GM12891 (cell line): ENCODE data around the gene SEPHS2. TPM values are rescaled to one million over a fixed set of nuclear protein-coding genes. Genes with fewer than 3 reads are reported as not detected.

Experiments
- DNase-seq: peaks from one replicate; pipeline ENCODE4 v3.0.0; 2011; ENCODE audit warnings: low spot score; ENCODE audit not compliant: insufficient read length
- FAIRE-seq: peaks from 2 replicates; lab custom pipeline; 2011; peaks lifted over from hg19 to GRCh38; lab: Jason Lieb, UNC
- PAX5 ChIP-seq: IDR thresholded peaks from 2 replicates; pipeline ENCODE4 v1.6.1; 2011; ENCODE audit warnings: low read length, moderate library complexity, mild to moderate bottlenecking; ENCODE audit not compliant: insufficient read depth, severe bottlenecking
- POLR2A ChIP-seq: IDR thresholded peaks from 2 replicates; pipeline ENCODE4 v1.6.1; 2011; ENCODE audit warnings: low read depth, low read length, control low read depth
- POLR2AphosphoS5 ChIP-seq: IDR thresholded peaks from 2 replicates; pipeline ENCODE4 v1.6.1; 2011; ENCODE audit warnings: low read depth, low read length, control low read depth
- POU2F2 ChIP-seq: IDR thresholded peaks from 2 replicates; pipeline ENCODE4 v1.6.1; 2011; ENCODE audit warnings: low read depth, mild to moderate bottlenecking, control low read depth, low read length, moderate library complexity
- SPI1 ChIP-seq: IDR thresholded peaks from 2 replicates; pipeline ENCODE4 v1.6.1; 2011; ENCODE audit warnings: low read depth, low read length, control low read depth
- TAF1 ChIP-seq: IDR thresholded peaks from 2 replicates; pipeline ENCODE4 v1.6.1; 2011; ENCODE audit warnings: low read depth, low read length, control low read depth
- polyA plus RNA-seq: library from polyadenylated mRNA; unstranded; fragments of >200 nt; gene quantifications from one replicate; pipeline ENCODE4 v1.2.1, GENCODE V29; 2012; ENCODE audit warnings: low read depth, missing spikeins, inconsistent platforms; ENCODE audit not compliant: missing spikeins

Gene SEPHS2
- polyA plus RNA-seq = 56.5 TPM

GRCh38 chr16:30445408-30446202 is at the start of gene SEPHS2:
TSS of gene SEPHS2 (minus strand) at chr16:30445874. CDS start at chr16:30445727, 147 bp downstream.
- FAIRE-seq (peak; percentile 79), DNase-seq (peak; percentile 86)

GRCh38 chr16:30494709-30495108 is 49.0 kb upstream of the SEPHS2 start:
- FAIRE-seq = no peak
- DNase-seq = no peak
- TF ChIP-seq SPI1 (no peak), PAX5 (no peak)

More at GRCh38 chr16:30445408-30446202, at the start of gene SEPHS2:
- TF ChIP-seq SPI1 (no peak), TAF1 (peak; percentile 78; the same call in 1 of the 2 replicates), PAX5 (no peak), POU2F2 (0 out of 2 replicates have a peak, but pooled peaks have one; percentile 53), POLR2A (peak; percentile 91), POLR2AphosphoS5 (peak; percentile 95)

GRCh38 chr16:30493941-30494488 is 48.3 kb upstream of the SEPHS2 start:
- TF ChIP-seq POLR2A = no peak
- no peak for TF ChIP-seq POLR2AphosphoS5
- TF ChIP-seq POU2F2 = no peak
- TF ChIP-seq SPI1 = no peak
- no peak for TF ChIP-seq PAX5
- no peak for TF ChIP-seq TAF1
- FAIRE-seq = no peak
- no peak for DNase-seq

- TF ChIP-seq PAX5 = no peak
- TF ChIP-seq POU2F2 = no peak
- TF ChIP-seq POLR2A = no peak
- no peak for FAIRE-seq
- DNase-seq = no peak
These were observed 46.2 kb upstream of the SEPHS2 start for GRCh38 chr16:30491744-30492308.

- FAIRE-seq (no peak), DNase-seq (no peak)
- TF ChIP-seq PAX5 = no peak
- TF ChIP-seq POLR2AphosphoS5 = no peak
- TF ChIP-seq SPI1 = no peak
- no peak for TF ChIP-seq TAF1
- no peak for TF ChIP-seq POLR2A
- TF ChIP-seq POU2F2 = no peak
These were observed 45.6 kb upstream of the SEPHS2 start for GRCh38 chr16:30491229-30491628.

- no peak for FAIRE-seq
- DNase-seq = no peak
- no peak for TF ChIP-seq POLR2A
- TF ChIP-seq POLR2AphosphoS5 = no peak
- no peak for TF ChIP-seq SPI1
- no peak for TF ChIP-seq POU2F2
These were observed 44.5 kb upstream of the SEPHS2 start for GRCh38 chr16:30490210-30490609.

- TF ChIP-seq POLR2A (no peak), POLR2AphosphoS5 (no peak), SPI1 (no peak), TAF1 (no peak), PAX5 (no peak), POU2F2 (no peak)
- FAIRE-seq (no peak), DNase-seq (no peak)
These were observed 43.3 kb upstream of the SEPHS2 start for GRCh38 chr16:30488764-30489605.

GRCh38 chr16:30485818-30486436 is 40.3 kb upstream of the SEPHS2 start:
- TF ChIP-seq POLR2A (no peak), PAX5 (no peak), POU2F2 (no peak), SPI1 (no peak), TAF1 (no peak), POLR2AphosphoS5 (no peak)
- FAIRE-seq = no peak
- no peak for DNase-seq

- FAIRE-seq = no peak
- TF ChIP-seq POU2F2 = no peak
- no peak for TF ChIP-seq PAX5
- no peak for TF ChIP-seq POLR2AphosphoS5
- TF ChIP-seq SPI1 = no peak
- no peak for TF ChIP-seq TAF1
- TF ChIP-seq POLR2A = no peak
- no peak for DNase-seq
These were observed 39.2 kb upstream of the SEPHS2 start for GRCh38 chr16:30484887-30485286.
